ENCODE measurements around the gene EID2B.

The EID2B gene

GRCh38 chr19:39531834-39532232 is 819 bp downstream of the EID2B start:
- no peak for DNase-seq

- no peak for DNase-seq
Observed at GRCh38 chr19:39525205-39525604, 7.4 kb downstream of the EID2B start.

- DNase-seq, result no peak
Observed at GRCh38 chr19:39524495-39524894, 8.2 kb downstream of the EID2B start.

GRCh38 chr19:39520541-39521484 is 11.8 kb downstream of the EID2B start:
- no peak for DNase-seq

- no peak for DNase-seq
Observed at GRCh38 chr19:39518975-39519374, 13.7 kb downstream of the EID2B start.

- no peak for DNase-seq
Observed at GRCh38 chr19:39518458-39518857, 14.2 kb downstream of the EID2B start.

GRCh38 chr19:39517432-39517831 is 15.2 kb downstream of the EID2B start:
- no peak for DNase-seq

GRCh38 chr19:39516270-39516669 is 16.4 kb downstream of the EID2B start:
- DNase-seq, result no peak

GRCh38 chr19:39515551-39516191 is 17.0 kb downstream of the EID2B start:
- DNase-seq, result no peak

- no peak for DNase-seq
Observed at GRCh38 chr19:39514840-39515550, 17.7 kb downstream of the EID2B start, which contains the start of gene SELENOV. SELENOV (plus strand) TSS chr19:39515139; CDS start chr19:39515213, 74 bp downstream.

GRCh38 chr19:39512988-39513387 is 19.7 kb downstream of the EID2B start:
- no peak for DNase-seq

- no peak for DNase-seq
Observed at GRCh38 chr19:39509233-39509632, 23.4 kb downstream of the EID2B start.

- no peak for DNase-seq
Observed at GRCh38 chr19:39508629-39509028, 24.0 kb downstream of the EID2B start.

GRCh38 chr19:39507715-39508364 is 24.8 kb downstream of the EID2B start:
- peak; percentile 63 for DNase-seq

- peak; percentile 87 for DNase-seq
Observed at GRCh38 chr19:39506944-39507714, 25.5 kb downstream of the EID2B start.

- no peak for DNase-seq
Observed at GRCh38 chr19:39506598-39506943, 26.1 kb downstream of the EID2B start.

GRCh38 chr19:39502640-39503417 is 29.8 kb downstream of the EID2B start:
- no peak for DNase-seq

GRCh38 chr19:39501340-39501739 is 31.3 kb downstream of the EID2B start:
- no peak for DNase-seq

- no peak for DNase-seq
Observed at GRCh38 chr19:39500543-39500942, 32.1 kb downstream of the EID2B start.

- no peak for DNase-seq
Observed at GRCh38 chr19:39499932-39500331, 32.7 kb downstream of the EID2B start.

Measured in NCI-H748 treated with DMSO at 0.1 percent for 48 hours (cell line).